ENCODE data around the gene PTGER3.

GRCh38 chr1:71089536-71090270 is 42.1 kb upstream of the PTGER3 start:
- TF ChIP-seq CTCF (conservative IDR thresholded peaks at IDR 0.05; ENCODE audit: low read depth, low read length), result no peak
- no peak for TF ChIP-seq CEBPB (IDR thresholded peaks at IDR 0.05; ENCODE audit: low read depth, low read length)
- no peak for TF ChIP-seq RAD21 (IDR thresholded peaks at IDR 0.05; ENCODE audit: low read length)
- no peak for TF ChIP-seq RCOR1 (IDR thresholded peaks at IDR 0.05; ENCODE audit: insufficient replicate concordance, low read length)
- TF ChIP-seq FOS (IDR thresholded peaks at IDR 0.05; ENCODE audit: low read depth, low read length), result no peak
